HG03521 (cell line): Measurements from ENCODE around the gene AMPD3.

Source experiments
- ATAC-seq: cut with Tn5 transposase; IDR thresholded peaks from one replicate; pipeline ENCODE4 v1.9.1; 2021; ENCODE audit warnings: mild to moderate bottlenecking, moderate library complexity; ENCODE audit not compliant: unreplicated experiment

The AMPD3 gene

DNA sequence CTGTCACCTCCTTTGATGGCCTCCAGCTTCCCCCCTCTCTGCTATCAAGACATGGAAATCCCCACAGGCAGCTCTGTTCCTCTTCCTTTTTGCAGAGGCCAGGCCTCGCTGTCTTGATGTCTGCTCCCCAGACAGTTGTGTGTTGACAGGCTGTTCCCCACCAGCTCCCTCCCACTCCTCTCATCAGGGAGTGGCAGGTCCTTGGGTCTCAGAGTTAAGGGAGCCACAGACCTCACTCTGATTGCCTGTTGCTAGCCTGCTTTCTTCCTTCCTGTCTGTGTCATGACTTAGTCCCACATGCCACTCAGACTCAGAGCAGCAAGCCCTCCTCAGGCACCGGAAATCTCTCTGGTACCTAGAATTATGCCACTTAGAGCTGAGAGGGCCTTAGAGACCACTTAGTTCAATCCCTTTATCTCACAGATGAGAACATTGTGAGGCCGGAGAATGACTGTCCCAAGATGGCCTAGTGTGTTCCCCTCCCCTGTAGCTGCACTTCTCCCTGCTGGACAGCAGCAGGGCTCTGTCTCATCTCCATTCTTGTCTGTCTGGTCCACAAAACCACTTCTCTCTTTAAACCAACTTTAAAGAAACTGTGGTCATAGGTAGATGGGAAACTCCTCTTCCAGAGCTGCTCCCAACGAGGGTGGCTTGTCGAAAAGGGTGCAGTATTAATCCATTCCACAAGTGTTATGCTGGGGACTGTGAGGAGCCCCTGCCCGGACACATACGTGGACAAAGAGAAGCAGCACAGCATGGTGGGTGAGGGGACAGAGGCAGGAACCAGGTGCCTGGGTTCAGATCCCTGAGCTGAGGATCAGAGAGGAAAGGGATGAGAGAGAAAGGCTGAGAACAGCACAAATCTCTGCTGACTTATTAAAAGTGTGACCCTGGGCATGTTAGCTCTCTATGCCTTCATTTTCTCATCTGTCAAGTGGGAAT is 4.2 kb downstream of the AMPD3 start:
- ATAC-seq, result peak; percentile 34

DNA sequence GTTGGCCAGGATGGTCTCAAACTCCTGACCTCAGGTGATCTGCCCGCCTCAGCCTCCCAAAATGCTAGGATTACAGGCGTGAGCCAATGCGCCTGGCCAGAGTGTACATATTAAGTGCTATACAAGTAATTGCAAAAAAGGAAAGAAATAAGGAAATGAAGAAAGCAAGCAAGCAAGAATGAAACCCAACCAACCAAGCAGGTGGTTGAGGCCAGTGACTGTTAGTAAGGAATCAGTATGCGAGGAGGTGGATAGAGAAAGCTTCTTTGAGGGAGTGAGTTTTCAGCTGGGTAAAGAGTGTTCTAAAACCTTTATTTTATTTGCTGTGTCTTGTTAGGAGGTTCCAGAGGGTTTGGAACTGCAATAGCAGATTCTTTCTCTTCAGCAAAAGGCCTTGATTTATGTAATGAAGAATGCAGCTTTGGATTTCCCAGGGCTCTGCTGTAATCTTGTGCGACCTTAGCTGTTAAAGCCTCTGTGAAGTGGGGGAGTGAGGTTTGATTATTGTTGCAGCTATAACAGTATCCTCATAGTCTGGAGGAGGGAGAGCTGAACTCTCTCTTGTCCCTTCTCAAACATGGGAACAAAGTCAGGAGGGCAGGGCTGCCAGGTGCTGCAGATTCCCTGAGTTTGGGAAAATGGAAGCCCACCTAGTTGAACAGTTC is 5.7 kb downstream of the AMPD3 start:
- peak; percentile 28 for ATAC-seq

DNA sequence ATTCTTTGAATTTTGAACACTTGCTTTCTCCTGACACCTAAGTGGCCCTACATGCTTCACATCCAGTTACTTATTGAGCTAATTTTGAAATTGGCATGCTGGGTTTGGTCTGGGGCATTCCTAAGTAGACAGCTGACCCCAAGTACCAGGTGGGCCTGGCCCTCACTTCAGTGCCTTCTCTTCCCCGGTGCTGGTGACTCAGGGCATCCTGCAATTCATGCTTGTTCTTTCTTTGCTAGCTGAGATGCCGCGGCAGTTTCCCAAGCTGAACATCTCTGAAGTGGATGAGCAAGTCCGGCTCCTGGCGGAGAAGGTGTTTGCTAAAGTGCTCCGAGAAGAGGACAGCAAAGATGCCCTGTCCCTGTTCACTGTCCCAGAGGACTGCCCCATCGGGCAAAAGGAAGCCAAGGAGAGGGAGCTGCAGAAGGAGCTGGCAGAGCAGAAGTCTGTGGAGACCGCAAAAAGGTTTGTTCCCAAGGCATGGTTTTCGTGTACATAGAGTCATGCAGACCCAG is 6.3 kb downstream of the AMPD3 start:
- no peak for ATAC-seq

DNA sequence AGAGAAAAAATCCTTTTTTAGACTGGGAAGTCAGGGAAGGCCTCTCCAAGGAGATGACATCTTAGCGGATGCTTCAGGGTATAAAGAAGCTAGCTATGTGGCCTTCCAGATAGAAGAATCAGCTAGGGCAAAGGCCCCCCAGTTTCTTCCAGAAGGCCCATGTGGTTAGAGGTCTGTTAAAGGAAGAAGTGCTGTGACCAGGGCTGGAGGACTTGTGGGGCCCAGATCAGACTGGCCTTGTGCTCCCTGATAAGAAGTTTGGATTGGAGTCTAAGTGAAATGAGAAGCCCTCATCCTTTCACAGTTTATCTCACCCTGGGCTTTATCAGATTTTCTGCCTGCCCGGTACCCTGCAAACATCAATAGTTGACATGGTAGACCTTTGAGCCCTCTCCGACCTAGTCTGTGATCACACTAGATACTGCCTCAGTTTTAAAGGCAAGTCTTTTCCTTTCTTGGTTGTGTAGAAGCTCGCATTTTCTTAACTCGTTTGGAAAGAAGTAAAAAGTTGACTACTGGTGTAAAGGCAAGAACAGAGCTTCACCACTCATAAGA is 7.8 kb downstream of the AMPD3 start:
- ATAC-seq, result no peak

DNA sequence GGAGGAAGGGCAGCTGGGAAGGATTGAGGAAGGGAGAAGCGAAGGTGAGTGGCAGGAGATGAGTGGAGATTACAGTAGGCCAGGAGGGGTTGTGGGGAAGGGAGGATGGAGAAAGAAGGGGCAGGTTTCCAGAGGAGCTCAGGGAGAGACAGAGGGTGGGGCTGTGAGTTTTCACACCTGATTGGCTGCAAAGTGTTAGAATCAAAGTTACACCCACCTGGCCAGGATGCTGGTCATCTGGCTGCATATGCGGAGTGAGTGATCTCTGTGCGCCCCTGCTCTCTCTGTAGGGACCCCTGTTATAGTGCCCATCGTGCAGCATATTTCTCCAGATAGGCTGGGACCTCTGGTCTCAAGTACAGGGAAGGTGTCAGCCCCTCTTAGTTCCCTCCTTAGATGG is 18.3 kb downstream of the AMPD3 start:
- no peak for ATAC-seq

DNA sequence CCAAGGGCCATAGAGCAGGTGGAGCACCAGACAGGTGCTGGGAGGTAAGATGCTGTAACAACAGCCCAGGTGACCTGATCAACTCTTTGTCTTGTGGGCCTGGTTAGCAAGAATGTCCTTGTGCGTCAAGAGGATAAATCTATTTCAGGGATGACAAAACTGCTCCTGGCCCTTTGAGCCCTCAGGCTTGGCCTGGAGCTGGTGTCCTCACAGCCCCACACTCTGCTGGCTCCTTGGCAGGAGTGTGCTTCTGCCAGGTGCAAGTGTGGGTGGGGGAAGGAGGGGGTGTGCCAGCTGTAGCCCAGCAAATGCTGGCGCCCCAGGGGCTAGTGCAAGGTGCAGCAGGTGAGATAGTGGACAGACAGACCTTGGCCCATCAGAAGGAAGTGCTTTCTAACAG is 19.5 kb downstream of the AMPD3 start:
- ATAC-seq, result no peak

DNA sequence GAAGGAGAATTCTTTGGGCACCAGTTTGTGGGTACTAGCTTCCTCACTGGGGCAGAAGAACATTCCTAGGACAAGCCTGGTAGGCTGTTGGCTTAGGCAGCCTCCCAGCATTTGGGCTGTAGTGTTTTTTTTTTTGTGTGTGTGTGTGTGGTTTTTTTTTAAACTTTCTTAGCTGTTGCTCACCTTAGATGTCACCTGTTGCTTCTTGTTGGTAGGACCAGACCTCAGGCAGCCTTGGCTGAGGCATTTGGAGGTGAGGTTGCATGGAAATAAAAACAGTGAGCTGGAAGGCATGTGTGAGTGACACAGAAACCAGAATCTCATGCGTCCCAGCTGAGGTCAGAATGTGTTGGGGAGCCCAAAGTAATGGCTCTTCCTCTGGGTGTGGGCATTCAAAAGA is 21.3 kb downstream of the AMPD3 start:
- ATAC-seq, result no peak

- no peak for ATAC-seq
These were observed 22.0 kb downstream of the AMPD3 start for GRCh38 chr11:10476927-10477689.

DNA sequence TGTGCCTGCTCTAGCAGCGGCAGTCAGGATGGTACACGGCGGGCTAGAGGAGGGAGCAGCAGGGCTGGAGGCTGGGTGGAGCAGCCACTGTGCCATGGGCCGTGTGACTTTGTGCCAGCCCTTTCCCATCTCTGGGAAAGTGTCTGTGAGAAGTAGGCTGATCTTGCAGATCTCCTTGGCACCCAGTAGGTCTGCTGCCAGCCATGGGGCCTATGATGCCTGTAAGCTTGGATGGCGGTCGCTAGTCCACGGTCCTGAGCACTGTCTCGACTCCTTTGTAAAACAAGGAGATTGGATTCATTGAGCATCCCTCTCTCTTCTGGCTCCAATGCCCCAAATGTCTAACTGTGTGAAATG is 22.6 kb downstream of the AMPD3 start:
- ATAC-seq, result no peak

- ATAC-seq, result no peak
These were observed 23.0 kb downstream of the AMPD3 start for GRCh38 chr11:10478066-10478465.

- no peak for ATAC-seq
These were observed 23.8 kb downstream of the AMPD3 start for GRCh38 chr11:10478574-10479550.

DNA sequence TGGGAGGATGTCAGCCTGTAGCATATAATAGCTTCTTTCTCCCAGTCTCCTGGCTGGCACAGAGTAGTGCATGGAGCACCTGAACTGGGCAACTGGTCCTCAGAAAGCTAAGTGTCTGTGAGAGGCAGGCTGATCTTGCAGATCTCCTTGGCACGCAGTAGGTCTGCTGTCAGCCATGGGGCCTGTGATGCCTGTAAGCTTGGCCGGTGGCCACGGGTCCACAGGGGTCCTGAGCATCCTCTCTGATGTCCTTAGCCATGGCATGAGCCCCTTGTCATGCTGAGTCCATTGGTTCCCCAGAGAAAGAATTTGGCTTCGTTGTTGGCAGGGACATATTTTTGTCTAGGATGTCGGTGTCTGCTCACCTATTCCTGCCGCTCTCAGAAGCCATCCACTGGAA is 25.0 kb downstream of the AMPD3 start:
- no peak for ATAC-seq

GRCh38 chr11:10480760-10481159 is 25.7 kb downstream of the AMPD3 start:
- ATAC-seq, result no peak

DNA sequence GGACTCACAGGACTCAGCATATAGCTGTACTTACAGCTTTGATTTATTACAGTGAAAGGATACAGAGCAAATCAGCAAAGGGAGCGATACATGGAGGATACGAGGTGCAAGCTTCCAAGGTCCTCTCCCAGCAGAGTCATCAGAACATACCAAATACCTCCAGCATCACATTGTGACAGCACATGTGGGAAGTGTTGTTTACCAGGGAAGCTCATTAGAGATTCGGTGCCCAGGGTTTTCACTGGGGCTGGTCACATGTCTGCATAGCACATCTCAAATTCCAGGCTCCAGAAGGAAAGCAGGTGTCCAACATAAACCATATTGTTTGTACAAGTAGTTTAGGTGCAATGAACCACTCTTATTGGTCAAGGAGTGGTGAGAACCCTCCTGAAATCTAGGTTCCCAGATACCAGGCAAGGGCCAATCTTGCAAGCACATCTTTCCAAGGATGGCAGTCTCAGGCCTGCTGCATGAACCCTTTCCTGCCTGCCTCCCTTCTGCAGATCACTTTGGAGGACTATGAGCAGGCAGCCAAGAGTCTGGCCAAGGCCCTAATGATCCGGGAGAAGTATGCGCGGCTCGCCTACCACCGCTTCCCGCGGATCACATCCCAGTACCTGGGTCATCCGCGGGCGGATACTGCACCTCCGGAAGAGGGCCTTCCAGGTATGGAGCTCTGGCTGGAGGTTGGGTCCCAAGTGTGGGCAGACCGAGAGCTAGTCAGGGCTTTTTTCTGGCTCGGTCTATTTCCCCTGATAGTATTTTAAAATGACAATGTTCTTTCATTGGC is 26.7 kb downstream of the AMPD3 start:
- no peak for ATAC-seq

DNA sequence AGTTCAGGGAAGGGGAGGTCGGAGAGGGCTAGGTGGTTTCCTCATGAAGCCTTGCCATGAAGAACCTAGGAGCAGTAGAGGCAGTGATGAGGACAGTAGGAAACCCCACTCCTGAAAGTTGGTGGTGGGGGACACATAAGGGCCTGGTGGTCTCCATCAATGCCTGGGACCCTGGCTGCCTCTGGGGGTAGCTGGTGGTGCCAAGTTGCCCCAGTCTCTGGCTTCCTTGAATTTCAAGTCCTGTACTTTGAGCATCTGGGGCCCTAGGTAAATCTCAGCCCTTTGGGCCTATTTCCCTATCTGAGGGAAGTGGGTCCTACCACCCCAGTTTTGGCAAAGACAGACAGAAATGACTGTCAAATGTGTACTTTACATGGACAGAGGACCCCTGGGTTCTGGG is 28.1 kb downstream of the AMPD3 start:
- no peak for ATAC-seq

DNA sequence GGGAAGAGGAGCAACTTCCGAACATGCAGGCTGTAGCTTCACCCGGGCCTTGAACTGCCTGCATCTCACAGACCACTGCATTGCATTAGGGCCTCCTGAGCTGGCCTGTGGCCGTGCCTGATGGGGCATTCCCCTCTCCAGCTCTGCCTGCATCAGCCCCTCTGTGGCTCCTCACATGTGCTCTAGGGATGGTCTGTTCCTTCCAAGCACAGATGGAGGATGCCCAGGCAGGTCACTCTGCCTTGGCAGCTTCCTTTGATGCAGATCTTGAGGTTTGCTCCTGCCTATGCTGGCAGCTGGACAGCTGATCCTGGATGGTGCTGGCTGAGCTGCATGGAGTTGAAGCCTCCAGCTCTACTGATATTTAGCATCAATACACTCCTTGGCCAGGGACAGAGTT is 28.5 kb downstream of the AMPD3 start:
- ATAC-seq, result no peak

DNA sequence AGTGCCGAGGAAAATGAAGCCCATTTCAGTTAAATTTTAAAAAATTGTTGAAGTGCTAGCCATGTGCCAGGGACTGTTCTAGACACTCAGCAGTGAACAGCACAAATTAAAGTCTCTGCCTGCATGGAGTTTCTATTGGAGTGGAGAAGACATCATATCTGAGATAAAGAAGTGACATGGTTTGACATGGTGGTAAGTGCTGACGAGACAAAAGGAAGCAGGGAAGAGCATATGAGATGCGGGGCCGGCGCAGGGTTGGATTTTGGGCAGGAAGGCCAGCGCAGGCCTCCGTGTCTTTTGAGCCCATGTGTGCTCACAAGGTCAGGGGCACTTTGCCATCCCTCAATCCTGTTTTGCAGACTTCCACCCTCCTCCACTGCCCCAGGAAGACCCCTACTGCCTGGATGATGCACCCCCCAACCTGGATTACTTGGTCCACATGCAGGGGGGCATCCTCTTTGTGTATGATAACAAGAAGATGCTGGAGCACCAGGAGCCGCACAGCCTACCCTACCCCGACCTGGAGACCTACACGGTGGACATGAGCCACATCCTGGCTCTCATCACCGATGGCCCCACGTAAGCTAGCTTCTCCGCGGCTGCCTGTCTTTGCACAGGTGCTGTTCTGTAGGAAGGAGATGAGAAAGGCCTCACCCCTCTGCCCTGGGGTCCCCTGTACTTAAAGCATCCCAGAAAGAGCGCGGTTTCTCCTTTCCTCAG is 29.6 kb downstream of the AMPD3 start:
- ATAC-seq, result no peak

DNA sequence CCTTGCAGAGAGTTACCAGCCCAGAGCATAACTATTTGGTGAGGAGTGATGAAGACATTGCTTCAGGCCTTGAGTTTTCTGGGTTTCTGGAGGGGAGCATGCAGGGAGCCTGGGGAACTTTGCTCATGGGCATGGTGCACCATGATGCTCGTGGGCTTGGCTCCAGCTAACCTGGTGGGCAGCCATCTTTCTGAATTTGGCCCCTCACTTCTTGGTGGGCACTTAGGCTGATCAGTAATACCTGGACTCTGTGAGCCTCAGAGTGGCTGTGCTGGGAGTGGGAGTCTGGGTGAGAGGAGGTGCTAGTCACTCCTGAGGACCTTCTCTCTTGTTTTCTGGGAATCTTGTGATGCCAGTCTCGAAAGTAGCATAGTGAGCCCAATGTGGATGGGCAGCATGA is 30.6 kb downstream of the AMPD3 start:
- ATAC-seq, result no peak
